Stimulated activated CD4-positive, alpha-beta T cell treated with anti-CD3 and anti-CD28 coated beads, Interleukin-15, amount 100 ng/mL, for 48 hours (primary cell): Measurements from ENCODE around the gene LARGE1.

Experiments used
- DNase-seq, 2 donors: peaks; one replicate each; pipeline ENCODE4 v3.0.0-alpha.2; 2020; ENCODE audit warnings: low read depth in 2 of 2

Gene LARGE1

GRCh38 chr22:33821290-33821689 lies 99.0 kb downstream of the LARGE1 start:
- DNase-seq: no peak

- DNase-seq: no peak
These were observed 100.5 kb downstream of the LARGE1 start for GRCh38 chr22:33819743-33820142.

- no peak for DNase-seq
These were observed 102.7 kb downstream of the LARGE1 start for GRCh38 chr22:33817512-33818127.

GRCh38 chr22:33812360-33812977 lies 107.8 kb downstream of the LARGE1 start:
- DNase-seq: no peak

- no peak for DNase-seq
These were observed 108.6 kb downstream of the LARGE1 start for GRCh38 chr22:33811686-33812085.

GRCh38 chr22:33811208-33811607 lies 109.1 kb downstream of the LARGE1 start:
- DNase-seq: no peak

- no peak for DNase-seq
These were observed 112.8 kb downstream of the LARGE1 start for GRCh38 chr22:33807470-33807869.

- DNase-seq: no peak
These were observed 114.1 kb downstream of the LARGE1 start for GRCh38 chr22:33806191-33806590.

- DNase-seq: no peak
These were observed 116.6 kb downstream of the LARGE1 start for GRCh38 chr22:33803371-33804282.

GRCh38 chr22:33798401-33798800 lies 121.9 kb downstream of the LARGE1 start:
- DNase-seq: no peak

- DNase-seq: no peak
These were observed 123.8 kb downstream of the LARGE1 start for GRCh38 chr22:33796494-33796893.

GRCh38 chr22:33793475-33793874 lies 126.8 kb downstream of the LARGE1 start:
- no peak for DNase-seq

GRCh38 chr22:33792832-33793231 lies 127.4 kb downstream of the LARGE1 start:
- DNase-seq: no peak

GRCh38 chr22:33789690-33790253 lies 130.5 kb downstream of the LARGE1 start:
- no peak for DNase-seq

- DNase-seq: no peak
These were observed 131.3 kb downstream of the LARGE1 start for GRCh38 chr22:33788927-33789326.

- no peak for DNase-seq
These were observed 132.4 kb downstream of the LARGE1 start for GRCh38 chr22:33787645-33788456.

GRCh38 chr22:33786149-33786548 lies 134.1 kb downstream of the LARGE1 start:
- DNase-seq: no peak

GRCh38 chr22:33785283-33785968 lies 134.8 kb downstream of the LARGE1 start:
- DNase-seq: no peak

- no peak for DNase-seq
These were observed 138.9 kb downstream of the LARGE1 start for GRCh38 chr22:33781411-33781810.

GRCh38 chr22:33780531-33781136 lies 139.6 kb downstream of the LARGE1 start:
- no peak for DNase-seq

GRCh38 chr22:33779243-33779642 lies 141.0 kb downstream of the LARGE1 start:
- no peak for DNase-seq
